ENCODE results near the gene SEPTIN6. TPM values are rescaled to one million over a fixed set of nuclear protein-coding genes. Genes with fewer than 3 reads are reported as not detected.

SEPTIN6 gene
- total RNA-seq, 1 experiment from 2014 or later, result 62.9 TPM

DNA sequence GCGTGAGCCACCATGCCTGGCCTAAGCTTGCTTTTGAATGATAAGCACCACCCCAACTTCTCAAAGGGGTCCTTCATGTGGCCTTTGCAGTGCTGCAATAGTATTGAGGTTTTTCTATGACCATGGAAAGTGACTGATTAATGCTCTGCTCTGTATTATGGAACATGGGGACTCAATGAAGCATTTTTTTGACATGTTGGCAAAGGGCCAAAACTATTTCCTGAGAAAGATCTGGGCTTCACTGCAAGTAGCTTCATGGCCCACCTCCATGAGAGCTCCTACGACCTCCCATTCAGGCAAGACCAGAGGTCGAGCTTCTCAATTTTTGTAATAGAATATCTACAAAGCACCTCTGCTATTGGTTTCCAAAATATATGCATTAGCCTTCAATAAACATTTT lies 16.7 kb upstream of the SEPTIN6 start (continued):
- TF ChIP-seq, protein P1, sequence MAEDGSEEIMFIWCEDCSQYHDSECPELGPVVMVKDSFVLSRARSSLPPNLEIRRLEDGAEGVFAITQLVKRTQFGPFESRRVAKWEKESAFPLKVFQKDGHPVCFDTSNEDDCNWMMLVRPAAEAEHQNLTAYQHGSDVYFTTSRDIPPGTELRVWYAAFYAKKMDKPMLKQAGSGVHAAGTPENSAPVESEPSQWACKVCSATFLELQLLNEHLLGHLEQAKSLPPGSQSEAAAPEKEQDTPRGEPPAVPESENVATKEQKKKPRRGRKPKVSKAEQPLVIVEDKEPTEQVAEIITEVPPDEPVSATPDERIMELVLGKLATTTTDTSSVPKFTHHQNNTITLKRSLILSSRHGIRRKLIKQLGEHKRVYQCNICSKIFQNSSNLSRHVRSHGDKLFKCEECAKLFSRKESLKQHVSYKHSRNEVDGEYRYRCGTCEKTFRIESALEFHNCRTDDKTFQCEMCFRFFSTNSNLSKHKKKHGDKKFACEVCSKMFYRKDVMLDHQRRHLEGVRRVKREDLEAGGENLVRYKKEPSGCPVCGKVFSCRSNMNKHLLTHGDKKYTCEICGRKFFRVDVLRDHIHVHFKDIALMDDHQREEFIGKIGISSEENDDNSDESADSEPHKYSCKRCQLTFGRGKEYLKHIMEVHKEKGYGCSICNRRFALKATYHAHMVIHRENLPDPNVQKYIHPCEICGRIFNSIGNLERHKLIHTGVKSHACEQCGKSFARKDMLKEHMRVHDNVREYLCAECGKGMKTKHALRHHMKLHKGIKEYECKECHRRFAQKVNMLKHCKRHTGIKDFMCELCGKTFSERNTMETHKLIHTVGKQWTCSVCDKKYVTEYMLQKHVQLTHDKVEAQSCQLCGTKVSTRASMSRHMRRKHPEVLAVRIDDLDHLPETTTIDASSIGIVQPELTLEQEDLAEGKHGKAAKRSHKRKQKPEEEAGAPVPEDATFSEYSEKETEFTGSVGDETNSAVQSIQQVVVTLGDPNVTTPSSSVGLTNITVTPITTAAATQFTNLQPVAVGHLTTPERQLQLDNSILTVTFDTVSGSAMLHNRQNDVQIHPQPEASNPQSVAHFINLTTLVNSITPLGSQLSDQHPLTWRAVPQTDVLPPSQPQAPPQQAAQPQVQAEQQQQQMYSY (CRISPR knock-in tag; IDR thresholded peaks at IDR 0.05), result no peak

DNA sequence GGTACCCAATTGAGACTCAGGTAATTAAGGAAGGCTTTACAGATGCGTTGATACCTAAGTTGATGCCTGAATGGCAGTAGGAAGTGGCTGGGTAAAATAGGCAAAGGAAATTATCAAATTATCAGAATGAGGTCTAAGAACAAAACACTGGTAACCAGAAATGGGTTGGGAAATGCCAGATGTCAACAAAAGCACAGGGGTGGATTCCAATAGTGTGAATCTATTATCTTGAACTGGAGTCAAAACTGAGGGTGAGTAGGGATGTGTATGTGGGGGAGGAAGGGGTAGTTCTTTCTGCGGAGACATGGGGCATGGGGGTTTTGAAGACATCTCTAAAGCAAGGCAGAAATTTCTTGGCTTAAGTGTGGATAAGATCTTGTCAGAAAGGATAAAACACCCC lies 16.0 kb upstream of the SEPTIN6 start:
- Mint-ChIP-seq H3K4me1 (no peaks in the 10 kb centered on the region), H3K27ac (no peak overlapping the region), H3K36me3 (no peaks in the 10 kb centered on the region), H3K9me3 (no peaks in the 10 kb centered on the region), H3K4me3 (no peak overlapping the region), H3K27me3 (ENCODE audit: low read depth) (peaks cover 7% of the 10 kb centered on the region; the same call in 1 of the 2 replicates)
- CTCF ChIA-PET, result interaction anchor here (0.7 to 0.8 kb wide), 2 partner anchors 19 to 21 kb away, joined by 3 read pairs; no protein-coding TSS in a partner anchor
- no peak for TF ChIP-seq FOXK1 (CRISPR knock-in tag; IDR thresholded peaks at IDR 0.05)
- no peak for TF ChIP-seq NR1H2 (CRISPR knock-in tag; IDR thresholded peaks at IDR 0.05)
- no peak for TF ChIP-seq GABPB1 (CRISPR knock-in tag; IDR thresholded peaks at IDR 0.05)
- POLR2A ChIA-PET, result no interaction called here
- DNase-seq (ENCODE audit: low spot score) (no peak), ATAC-seq (no peak)

DNA sequence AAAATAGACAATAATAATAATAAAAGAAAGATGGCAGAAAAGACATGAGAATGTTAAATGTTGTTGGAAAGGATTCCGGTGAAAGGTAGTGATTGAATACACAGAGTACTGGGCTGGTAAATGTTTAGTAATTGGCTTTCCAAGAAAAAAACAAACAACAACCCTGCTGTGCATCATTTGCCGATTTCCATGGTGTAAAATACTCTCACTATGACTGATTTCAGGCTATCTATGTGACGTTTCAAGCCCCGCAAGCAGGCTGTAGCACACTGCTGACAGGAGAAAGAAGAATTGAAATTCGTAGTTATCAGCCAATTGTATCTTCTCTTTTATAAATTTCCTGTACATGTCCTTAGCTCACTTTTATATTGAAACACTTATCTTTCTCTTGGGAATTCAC lies 13.6 kb upstream of the SEPTIN6 start:
- peaks cover 7% of the 10 kb centered on the region; the same call in 1 of the 2 replicates for H3K27me3 Mint-ChIP-seq (ENCODE audit: low read depth)
- ATAC-seq (no peak), DNase-seq (ENCODE audit: low spot score) (no peak)
- H3K36me3 Mint-ChIP-seq, result no peaks in the 10 kb centered on the region
- no peak overlapping the region for H3K4me3 Mint-ChIP-seq
- CTCF ChIA-PET, result interaction anchor here (1.0 kb wide), 1 partner anchor 23 kb away, joined by 3 read pairs; no protein-coding TSS in a partner anchor
- H3K9me3 Mint-ChIP-seq, result no peaks in the 10 kb centered on the region
- POLR2A ChIA-PET, result no interaction called here
- H3K4me1 Mint-ChIP-seq, result no peaks in the 10 kb centered on the region
- no peak overlapping the region for H3K27ac Mint-ChIP-seq
- TF ChIP-seq, protein P2, sequence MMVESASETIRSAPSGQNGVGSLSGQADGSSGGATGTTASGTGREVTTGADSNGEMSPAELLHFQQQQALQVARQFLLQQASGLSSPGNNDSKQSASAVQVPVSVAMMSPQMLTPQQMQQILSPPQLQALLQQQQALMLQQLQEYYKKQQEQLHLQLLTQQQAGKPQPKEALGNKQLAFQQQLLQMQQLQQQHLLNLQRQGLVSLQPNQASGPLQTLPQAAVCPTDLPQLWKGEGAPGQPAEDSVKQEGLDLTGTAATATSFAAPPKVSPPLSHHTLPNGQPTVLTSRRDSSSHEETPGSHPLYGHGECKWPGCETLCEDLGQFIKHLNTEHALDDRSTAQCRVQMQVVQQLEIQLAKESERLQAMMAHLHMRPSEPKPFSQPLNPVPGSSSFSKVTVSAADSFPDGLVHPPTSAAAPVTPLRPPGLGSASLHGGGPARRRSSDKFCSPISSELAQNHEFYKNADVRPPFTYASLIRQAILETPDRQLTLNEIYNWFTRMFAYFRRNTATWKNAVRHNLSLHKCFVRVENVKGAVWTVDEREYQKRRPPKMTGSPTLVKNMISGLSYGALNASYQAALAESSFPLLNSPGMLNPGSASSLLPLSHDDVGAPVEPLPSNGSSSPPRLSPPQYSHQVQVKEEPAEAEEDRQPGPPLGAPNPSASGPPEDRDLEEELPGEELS (CRISPR knock-in tag; IDR thresholded peaks at IDR 0.05), result no peak
- TF ChIP-seq KAT7 (CRISPR knock-in tag; IDR thresholded peaks at IDR 0.05; ENCODE audit: borderline replicate concordance), result no peak
- no peak for TF ChIP-seq NFATC4 (CRISPR knock-in tag; IDR thresholded peaks at IDR 0.05)
- TF ChIP-seq, protein P3, sequence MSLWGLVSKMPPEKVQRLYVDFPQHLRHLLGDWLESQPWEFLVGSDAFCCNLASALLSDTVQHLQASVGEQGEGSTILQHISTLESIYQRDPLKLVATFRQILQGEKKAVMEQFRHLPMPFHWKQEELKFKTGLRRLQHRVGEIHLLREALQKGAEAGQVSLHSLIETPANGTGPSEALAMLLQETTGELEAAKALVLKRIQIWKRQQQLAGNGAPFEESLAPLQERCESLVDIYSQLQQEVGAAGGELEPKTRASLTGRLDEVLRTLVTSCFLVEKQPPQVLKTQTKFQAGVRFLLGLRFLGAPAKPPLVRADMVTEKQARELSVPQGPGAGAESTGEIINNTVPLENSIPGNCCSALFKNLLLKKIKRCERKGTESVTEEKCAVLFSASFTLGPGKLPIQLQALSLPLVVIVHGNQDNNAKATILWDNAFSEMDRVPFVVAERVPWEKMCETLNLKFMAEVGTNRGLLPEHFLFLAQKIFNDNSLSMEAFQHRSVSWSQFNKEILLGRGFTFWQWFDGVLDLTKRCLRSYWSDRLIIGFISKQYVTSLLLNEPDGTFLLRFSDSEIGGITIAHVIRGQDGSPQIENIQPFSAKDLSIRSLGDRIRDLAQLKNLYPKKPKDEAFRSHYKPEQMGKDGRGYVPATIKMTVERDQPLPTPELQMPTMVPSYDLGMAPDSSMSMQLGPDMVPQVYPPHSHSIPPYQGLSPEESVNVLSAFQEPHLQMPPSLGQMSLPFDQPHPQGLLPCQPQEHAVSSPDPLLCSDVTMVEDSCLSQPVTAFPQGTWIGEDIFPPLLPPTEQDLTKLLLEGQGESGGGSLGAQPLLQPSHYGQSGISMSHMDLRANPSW (CRISPR knock-in tag; conservative IDR thresholded peaks at IDR 0.05; ENCODE audit: low read depth), result no peak
- TF ChIP-seq CREM (CRISPR knock-in tag; IDR thresholded peaks at IDR 0.05), result no peak
- TF ChIP-seq, protein P4, sequence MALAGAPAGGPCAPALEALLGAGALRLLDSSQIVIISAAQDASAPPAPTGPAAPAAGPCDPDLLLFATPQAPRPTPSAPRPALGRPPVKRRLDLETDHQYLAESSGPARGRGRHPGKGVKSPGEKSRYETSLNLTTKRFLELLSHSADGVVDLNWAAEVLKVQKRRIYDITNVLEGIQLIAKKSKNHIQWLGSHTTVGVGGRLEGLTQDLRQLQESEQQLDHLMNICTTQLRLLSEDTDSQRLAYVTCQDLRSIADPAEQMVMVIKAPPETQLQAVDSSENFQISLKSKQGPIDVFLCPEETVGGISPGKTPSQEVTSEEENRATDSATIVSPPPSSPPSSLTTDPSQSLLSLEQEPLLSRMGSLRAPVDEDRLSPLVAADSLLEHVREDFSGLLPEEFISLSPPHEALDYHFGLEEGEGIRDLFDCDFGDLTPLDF (CRISPR knock-in tag; IDR thresholded peaks at IDR 0.05), result no peak
- TF ChIP-seq, protein P5, sequence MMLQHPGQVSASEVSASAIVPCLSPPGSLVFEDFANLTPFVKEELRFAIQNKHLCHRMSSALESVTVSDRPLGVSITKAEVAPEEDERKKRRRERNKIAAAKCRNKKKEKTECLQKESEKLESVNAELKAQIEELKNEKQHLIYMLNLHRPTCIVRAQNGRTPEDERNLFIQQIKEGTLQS (CRISPR knock-in tag; conservative IDR thresholded peaks at IDR 0.05), result no peak
- TF ChIP-seq SMAD4 (CRISPR knock-in tag; IDR thresholded peaks at IDR 0.05), result no peak
- no peak for TF ChIP-seq TCF7 (CRISPR knock-in tag; IDR thresholded peaks at IDR 0.05; ENCODE audit: low read depth)
- TF ChIP-seq PRRX2 (CRISPR knock-in tag; IDR thresholded peaks at IDR 0.05), result no peak
- no peak for TF ChIP-seq ZNF138 (CRISPR knock-in tag; conservative IDR thresholded peaks at IDR 0.05)
- TF ChIP-seq, protein P6, sequence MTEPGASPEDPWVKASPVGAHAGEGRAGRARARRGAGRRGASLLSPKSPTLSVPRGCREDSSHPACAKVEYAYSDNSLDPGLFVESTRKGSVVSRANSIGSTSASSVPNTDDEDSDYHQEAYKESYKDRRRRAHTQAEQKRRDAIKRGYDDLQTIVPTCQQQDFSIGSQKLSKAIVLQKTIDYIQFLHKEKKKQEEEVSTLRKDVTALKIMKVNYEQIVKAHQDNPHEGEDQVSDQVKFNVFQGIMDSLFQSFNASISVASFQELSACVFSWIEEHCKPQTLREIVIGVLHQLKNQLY (CRISPR knock-in tag; IDR thresholded peaks at IDR 0.05), result no peak
- no peak for TF ChIP-seq ZNF423 (CRISPR knock-in tag; IDR thresholded peaks at IDR 0.05)
- no peak for TF ChIP-seq ZNF671 (CRISPR knock-in tag; IDR thresholded peaks at IDR 0.05)
- TF ChIP-seq, protein P7, sequence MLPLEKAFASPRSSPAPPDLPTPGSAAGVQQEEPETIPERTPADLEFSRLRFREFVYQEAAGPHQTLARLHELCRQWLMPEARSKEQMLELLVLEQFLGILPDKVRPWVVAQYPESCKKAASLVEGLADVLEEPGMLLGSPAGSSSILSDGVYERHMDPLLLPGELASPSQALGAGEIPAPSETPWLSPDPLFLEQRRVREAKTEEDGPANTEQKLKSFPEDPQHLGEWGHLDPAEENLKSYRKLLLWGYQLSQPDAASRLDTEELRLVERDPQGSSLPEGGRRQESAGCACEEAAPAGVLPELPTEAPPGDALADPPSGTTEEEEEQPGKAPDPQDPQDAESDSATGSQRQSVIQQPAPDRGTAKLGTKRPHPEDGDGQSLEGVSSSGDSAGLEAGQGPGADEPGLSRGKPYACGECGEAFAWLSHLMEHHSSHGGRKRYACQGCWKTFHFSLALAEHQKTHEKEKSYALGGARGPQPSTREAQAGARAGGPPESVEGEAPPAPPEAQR (CRISPR knock-in tag; IDR thresholded peaks at IDR 0.05), result no peak
